Measurements from ENCODE around the gene TMEM88. TPM values are rescaled to one million over a fixed set of nuclear protein-coding genes. Genes with fewer than 3 reads are reported as not detected.
A peak's percentile ranks its signal among the peaks of the same experiment; 100 is the strongest.

TMEM88 gene
- total and polyA plus RNA-seq, 2 of the 13 experiments (the other 11 are each of a cell fraction or from before 2014, with no cell fraction given) = 0.31 to 0.66 TPM

DNA sequence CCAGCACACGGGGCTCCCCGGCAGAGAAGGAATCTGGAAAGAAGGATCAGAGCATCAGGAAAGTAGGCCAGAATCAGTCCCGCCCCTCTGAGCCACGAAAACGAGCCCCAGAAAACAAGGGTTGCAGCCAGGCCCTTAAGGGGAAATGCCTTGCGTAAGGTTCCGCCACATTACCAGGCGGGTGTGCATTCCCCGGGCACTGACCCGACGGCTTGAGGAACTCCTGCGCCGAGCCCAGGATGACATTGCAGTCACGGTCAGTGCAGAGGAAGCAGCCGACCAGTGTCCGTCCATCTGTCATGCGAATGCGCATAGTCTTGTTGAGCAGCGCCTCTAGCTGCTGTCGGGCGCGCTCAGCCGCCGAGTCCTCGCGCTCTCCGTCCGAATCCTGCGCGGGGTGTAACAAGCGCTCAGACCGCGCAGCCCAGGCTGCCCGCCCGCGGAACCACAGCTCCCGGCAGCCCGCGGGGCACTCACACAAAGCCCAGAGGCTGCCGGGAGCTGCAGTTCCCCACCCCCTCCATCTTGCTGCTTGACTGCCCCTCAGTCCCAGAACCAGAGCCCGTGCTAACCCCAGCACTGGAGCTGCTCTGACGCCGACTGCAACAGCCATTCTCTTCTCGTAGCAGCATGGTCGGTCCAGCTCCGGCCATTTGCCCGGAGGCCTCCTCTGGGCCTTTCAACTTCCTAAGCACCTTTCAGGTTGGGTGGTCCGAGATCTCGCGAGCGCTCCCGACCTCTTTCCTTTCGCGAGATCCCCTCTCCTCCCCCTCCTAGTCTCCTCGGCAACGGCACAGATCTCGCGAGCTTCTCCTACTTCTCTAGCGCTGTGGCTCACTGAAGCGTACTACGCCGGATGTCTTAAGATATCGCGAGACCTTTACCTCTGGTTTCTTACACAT lies 2.2 kb downstream of the TMEM88 start, which contains the start of gene NAA38 (continued):
- TF ChIP-seq ZNF251 (CRISPR knock-in tag; IDR thresholded peaks at IDR 0.05) (no peak), ZNF768 (CRISPR knock-in tag; IDR thresholded peaks at IDR 0.05) (0 out of 2 replicates have a peak, but pooled peaks have one; percentile 57), ZFP37 (CRISPR knock-in tag; IDR thresholded peaks at IDR 0.05; ENCODE audit: borderline replicate concordance) (peak; percentile 68; the same call in 1 of the 2 replicates), EP300 (IDR thresholded peaks at IDR 0.05; ENCODE audit: low read depth in 2 of 2, low read length in 2 of 2) (0 out of 4 replicates have a peak, but pooled peaks of 1 of the 2 experiments have one; percentile 29), EP300 (CRISPR knock-in tag; IDR thresholded peaks at IDR 0.05; ENCODE audit: borderline replicate concordance) (no peak), ZNF124 (CRISPR knock-in tag; IDR thresholded peaks at IDR 0.05) (no peak), ZNF660 (CRISPR knock-in tag; IDR thresholded peaks at IDR 0.05; ENCODE audit: borderline replicate concordance, low read depth) (no peak), KLF16 (CRISPR knock-in tag; IDR thresholded peaks at IDR 0.05) (peak in 1 of 2 experiments; percentile 82; a peak in 2 of 4 replicates), KAT8 (CRISPR knock-in tag; IDR thresholded peaks at IDR 0.05) (peak; percentile 58), ZFP90 (CRISPR knock-in tag; IDR thresholded peaks at IDR 0.05; ENCODE audit: borderline replicate concordance) (no peak; the same call in 1 of the 2 replicates), ZNF24 (IDR thresholded peaks at IDR 0.05) (no peak), DPF2 (CRISPR knock-in tag; IDR thresholded peaks at IDR 0.05; ENCODE audit: borderline replicate concordance, low read depth) (0 out of 2 replicates have a peak, but pooled peaks have one; percentile 16), ZNF839 (CRISPR knock-in tag; IDR thresholded peaks at IDR 0.05; ENCODE audit: borderline replicate concordance) (no peak)
- TF ChIP-seq, protein P1, sequence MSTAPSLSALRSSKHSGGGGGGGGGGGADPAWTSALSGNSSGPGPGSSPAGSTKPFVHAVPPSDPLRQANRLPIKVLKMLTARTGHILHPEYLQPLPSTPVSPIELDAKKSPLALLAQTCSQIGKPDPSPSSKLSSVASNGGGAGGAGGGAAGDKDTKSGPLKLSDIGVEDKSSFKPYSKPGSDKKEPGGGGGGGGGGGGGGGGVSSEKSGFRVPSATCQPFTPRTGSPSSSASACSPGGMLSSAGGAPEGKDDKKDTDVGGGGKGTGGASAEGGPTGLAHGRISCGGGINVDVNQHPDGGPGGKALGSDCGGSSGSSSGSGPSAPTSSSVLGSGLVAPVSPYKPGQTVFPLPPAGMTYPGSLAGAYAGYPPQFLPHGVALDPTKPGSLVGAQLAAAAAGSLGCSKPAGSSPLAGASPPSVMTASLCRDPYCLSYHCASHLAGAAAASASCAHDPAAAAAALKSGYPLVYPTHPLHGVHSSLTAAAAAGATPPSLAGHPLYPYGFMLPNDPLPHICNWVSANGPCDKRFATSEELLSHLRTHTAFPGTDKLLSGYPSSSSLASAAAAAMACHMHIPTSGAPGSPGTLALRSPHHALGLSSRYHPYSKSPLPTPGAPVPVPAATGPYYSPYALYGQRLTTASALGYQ (CRISPR knock-in tag; IDR thresholded peaks at IDR 0.05) = 0 out of 2 replicates have a peak, but pooled peaks have one; percentile 39
- TF ChIP-seq, protein P2, sequence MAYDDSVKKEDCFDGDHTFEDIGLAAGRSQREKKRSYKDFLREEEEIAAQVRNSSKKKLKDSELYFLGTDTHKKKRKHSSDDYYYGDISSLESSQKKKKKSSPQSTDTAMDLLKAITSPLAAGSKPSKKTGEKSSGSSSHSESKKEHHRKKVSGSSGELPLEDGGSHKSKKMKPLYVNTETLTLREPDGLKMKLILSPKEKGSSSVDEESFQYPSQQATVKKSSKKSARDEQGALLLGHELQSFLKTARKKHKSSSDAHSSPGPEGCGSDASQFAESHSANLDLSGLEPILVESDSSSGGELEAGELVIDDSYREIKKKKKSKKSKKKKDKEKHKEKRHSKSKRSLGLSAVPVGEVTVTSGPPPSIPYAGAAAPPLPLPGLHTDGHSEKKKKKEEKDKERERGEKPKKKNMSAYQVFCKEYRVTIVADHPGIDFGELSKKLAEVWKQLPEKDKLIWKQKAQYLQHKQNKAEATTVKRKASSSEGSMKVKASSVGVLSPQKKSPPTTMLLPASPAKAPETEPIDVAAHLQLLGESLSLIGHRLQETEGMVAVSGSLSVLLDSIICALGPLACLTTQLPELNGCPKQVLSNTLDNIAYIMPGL (CRISPR knock-in tag; IDR thresholded peaks at IDR 0.05; ENCODE audit: borderline replicate concordance in 1 of 2, low read depth in 1 of 2) = peak; percentile 54 to 91; a peak in 3 of 4 replicates
- TF ChIP-seq, protein P3, sequence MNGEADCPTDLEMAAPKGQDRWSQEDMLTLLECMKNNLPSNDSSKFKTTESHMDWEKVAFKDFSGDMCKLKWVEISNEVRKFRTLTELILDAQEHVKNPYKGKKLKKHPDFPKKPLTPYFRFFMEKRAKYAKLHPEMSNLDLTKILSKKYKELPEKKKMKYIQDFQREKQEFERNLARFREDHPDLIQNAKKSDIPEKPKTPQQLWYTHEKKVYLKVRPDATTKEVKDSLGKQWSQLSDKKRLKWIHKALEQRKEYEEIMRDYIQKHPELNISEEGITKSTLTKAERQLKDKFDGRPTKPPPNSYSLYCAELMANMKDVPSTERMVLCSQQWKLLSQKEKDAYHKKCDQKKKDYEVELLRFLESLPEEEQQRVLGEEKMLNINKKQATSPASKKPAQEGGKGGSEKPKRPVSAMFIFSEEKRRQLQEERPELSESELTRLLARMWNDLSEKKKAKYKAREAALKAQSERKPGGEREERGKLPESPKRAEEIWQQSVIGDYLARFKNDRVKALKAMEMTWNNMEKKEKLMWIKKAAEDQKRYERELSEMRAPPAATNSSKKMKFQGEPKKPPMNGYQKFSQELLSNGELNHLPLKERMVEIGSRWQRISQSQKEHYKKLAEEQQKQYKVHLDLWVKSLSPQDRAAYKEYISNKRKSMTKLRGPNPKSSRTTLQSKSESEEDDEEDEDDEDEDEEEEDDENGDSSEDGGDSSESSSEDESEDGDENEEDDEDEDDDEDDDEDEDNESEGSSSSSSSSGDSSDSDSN (CRISPR knock-in tag; IDR thresholded peaks at IDR 0.05) = peak; percentile 66
- TF ChIP-seq, protein P4, sequence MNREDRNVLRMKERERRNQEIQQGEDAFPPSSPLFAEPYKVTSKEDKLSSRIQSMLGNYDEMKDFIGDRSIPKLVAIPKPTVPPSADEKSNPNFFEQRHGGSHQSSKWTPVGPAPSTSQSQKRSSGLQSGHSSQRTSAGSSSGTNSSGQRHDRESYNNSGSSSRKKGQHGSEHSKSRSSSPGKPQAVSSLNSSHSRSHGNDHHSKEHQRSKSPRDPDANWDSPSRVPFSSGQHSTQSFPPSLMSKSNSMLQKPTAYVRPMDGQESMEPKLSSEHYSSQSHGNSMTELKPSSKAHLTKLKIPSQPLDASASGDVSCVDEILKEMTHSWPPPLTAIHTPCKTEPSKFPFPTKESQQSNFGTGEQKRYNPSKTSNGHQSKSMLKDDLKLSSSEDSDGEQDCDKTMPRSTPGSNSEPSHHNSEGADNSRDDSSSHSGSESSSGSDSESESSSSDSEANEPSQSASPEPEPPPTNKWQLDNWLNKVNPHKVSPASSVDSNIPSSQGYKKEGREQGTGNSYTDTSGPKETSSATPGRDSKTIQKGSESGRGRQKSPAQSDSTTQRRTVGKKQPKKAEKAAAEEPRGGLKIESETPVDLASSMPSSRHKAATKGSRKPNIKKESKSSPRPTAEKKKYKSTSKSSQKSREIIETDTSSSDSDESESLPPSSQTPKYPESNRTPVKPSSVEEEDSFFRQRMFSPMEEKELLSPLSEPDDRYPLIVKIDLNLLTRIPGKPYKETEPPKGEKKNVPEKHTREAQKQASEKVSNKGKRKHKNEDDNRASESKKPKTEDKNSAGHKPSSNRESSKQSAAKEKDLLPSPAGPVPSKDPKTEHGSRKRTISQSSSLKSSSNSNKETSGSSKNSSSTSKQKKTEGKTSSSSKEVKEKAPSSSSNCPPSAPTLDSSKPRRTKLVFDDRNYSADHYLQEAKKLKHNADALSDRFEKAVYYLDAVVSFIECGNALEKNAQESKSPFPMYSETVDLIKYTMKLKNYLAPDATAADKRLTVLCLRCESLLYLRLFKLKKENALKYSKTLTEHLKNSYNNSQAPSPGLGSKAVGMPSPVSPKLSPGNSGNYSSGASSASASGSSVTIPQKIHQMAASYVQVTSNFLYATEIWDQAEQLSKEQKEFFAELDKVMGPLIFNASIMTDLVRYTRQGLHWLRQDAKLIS (CRISPR knock-in tag; IDR thresholded peaks at IDR 0.05) = no peak

Measured in HepG2 (cell line).